AG04449 (cell line): ENCODE data around the gene NEK9.

Experiments
- CTCF ChIA-PET: fragments of 350-600 bp; formaldehyde crosslinking; extraction: SDS; loops from one replicate; lab custom pipeline; 2021; ENCODE audit warnings: antibody characterized with exemption; lab: Yijun Ruan, JAX
- POLR2A ChIA-PET: fragments of 400-600, 350-600 bp; formaldehyde crosslinking; extraction: SDS; loops from one replicate; lab custom pipeline; 2020; ENCODE audit warnings: antibody characterized with exemption, inconsistent platforms; lab: Yijun Ruan, JAX
- DNase-seq: peaks from one replicate; pipeline ENCODE4 v3.0.0-alpha.2; 2010; ENCODE audit warnings: low read depth, low spot score
- H3K4me3 ChIP-seq: 2 replicates; pipeline ENCODE4 v1.5.1; 2011; ENCODE audit warnings: low read depth, mild to moderate bottlenecking, control low read depth, low read length
- CTCF ChIP-seq: IDR thresholded peaks from one replicate; pipeline ENCODE4 v1.5.1; 2011; ENCODE audit warnings: mild to moderate bottlenecking, moderate library complexity, low read length, control low read depth, inconsistent platforms; ENCODE audit not compliant: insufficient read depth; ENCODE audit errors: missing control alignments

The NEK9 gene

DNA sequence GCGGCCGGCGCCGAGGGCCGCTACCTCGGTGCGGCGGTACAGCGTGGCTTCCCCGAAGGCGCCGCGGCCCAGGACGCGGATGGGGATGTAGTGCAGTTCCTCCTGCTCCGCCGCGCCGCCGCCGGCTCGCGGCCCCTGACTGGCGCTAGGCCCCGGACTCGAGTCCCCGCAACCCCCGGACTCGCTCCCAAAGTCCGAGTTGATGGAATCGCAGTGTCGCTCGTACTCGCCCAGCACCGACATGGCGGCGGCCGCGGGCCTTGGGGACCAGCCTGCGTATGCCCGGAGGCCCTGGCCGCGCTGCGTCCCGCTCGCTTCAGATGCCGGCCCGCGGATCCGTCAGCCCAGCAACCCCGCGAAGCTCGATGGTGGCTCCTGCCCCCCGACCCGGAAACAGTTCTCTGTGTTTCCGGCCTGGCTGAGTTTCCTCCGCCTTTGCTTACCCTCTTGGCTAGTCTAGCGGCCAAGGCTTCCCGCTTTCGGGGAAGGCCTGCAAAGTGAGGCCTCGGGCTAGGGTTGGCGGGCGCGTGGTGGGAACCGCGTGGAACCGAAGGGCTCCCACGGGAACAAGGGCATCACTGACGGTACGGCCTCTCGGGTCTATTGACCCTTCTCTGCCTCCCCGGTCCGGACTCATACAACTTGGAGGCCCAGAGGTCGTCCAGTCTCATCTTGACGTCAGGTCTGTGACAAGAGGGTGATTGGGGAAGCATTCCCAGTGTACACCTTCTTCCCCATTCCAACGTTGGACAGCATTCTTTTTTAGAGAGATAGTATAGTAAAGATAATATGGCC is at the start of gene NEK9:
TSS of gene NEK9 (minus strand) at position 370 of the 795 bp plus-strand sequence. CDS start at position 243, 127 bp downstream.
- POLR2A ChIA-PET = interaction anchor here (0.5 to 1.4 kb wide), 6 partner anchors 36 to 316 kb away, joined by 4 to 7 read pairs (median 4); no protein-coding TSS in a partner anchor
- H3K4me3 ChIP-seq = peak within 1 kb of the TSS; percentile 75
- CTCF ChIA-PET = interaction anchor here (0.6 to 14.1 kb wide), 6 partner anchors 15 to 221 kb away, joined by 3 to 518 read pairs (median 4); no protein-coding TSS in a partner anchor
- DNase-seq = no peak
- TF ChIP-seq CTCF = no peak

DNA sequence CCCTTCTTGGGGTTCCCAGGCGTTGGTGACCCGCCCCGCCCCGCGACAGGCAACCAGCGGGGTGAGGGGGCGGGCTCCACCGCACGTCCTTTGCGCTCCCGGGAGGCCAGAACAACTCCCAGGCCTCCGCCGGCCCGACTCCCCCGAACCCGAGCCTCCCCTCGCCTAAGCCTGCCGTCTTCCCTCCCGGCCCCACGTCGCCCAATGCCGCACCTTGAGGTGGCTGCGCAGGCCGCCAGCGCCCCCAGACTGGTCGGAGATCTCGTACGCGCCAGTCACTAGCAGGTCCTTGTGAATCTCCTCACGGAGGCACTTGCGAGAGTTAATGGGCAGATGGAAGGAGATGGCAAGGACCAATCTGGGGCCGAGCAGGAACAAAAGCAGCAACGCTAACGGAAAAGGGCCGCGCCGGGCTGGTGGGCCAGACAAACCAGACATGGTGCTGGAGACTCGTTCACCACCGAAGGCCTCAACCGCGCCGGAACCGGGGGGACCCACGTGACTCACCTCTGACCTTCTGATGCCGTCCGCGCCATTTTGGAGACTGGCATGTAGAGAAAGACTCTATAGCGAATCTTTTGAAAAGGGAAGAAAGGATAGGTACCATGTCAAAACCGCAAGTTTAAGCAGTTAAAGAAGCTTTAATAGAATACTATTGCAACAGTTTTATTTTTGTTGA is 49.4 kb upstream of the NEK9 start, which contains the start of gene TMED10:
TSS of gene TMED10 (minus strand) at position 471 of the 679 bp plus-strand sequence. CDS start at position 438, 33 bp downstream.
- ChIA-PET POLR2A (interaction anchor here (0.9 kb wide), 1 partner anchor 46 kb away, joined by 5 read pairs; no protein-coding TSS in a partner anchor), CTCF (interaction anchor here (0.5 to 1.0 kb wide), 4 partner anchors 87 to 409 kb away, joined by 3 read pairs; no protein-coding TSS in a partner anchor)
- peak within 1 kb of the TSS; percentile 96 for H3K4me3 ChIP-seq
- peak; percentile 3 for TF ChIP-seq CTCF
- no peak for DNase-seq

DNA sequence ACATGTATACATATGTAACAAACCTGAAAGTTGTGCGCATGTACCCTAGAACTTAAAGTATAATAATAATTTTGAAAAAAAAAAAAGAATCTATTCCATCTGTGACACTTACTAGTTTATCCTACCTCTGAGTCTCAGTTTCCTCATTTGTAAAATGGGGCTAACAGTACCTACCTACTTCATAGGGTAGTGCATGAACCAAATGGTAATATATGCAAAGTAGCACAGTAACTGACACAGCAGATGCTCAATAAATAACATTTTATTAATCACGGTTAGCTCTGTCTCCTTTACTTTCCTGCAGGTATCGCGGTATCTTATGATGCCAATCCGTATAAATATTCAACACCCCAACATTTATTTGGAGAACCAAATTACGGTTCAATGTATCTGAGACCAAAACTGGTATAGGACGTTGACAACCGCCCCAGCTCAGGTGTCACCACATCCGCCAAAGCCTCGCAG is 48.9 kb upstream of the NEK9 start:
- peak overlapping the region; percentile 96 for H3K4me3 ChIP-seq
- no peak for DNase-seq
- CTCF ChIA-PET = interaction anchor here (0.9 to 1.0 kb wide), 2 partner anchors 114 to 120 kb away, joined by 3 read pairs; no protein-coding TSS in a partner anchor
- TF ChIP-seq CTCF = no peak
- POLR2A ChIA-PET = interaction anchor here (0.9 kb wide), 1 partner anchor 47 kb away, joined by 5 read pairs; no protein-coding TSS in a partner anchor

- TF ChIP-seq CTCF = no peak
- ChIA-PET POLR2A (no interaction called here), CTCF (interaction anchor here (1.4 kb wide), 1 partner anchor 122 kb away, joined by 3 read pairs; no protein-coding TSS in a partner anchor)
- H3K4me3 ChIP-seq = no peak overlapping the region
- DNase-seq = no peak
These were observed 47.2 kb upstream of the NEK9 start for GRCh38 chr14:75174066-75174465.

DNA sequence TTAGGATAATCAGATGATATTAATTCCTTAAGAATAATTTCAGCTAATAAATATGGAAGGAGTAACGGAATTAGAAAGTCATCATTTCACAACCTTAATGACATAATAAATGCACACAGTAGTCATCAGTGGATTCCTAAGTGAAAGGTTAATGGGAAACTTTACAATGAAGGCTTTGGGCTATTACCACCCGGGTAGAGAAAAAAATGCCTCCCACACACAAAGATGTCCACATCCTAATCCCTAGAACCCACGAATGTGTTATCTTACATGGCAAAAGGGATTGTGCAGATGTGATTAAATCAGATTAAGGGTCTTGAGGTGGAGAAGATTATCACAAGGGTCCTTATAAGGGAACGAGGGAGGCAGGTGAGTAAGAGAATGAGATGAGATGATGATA is 43.9 kb upstream of the NEK9 start:
- ChIA-PET POLR2A (no interaction called here), CTCF (interaction anchor here (1.2 kb wide), 2 partner anchors 28 to 138 kb away, joined by 3 to 4 read pairs; no protein-coding TSS in a partner anchor)
- no peak for DNase-seq
- no peak for TF ChIP-seq CTCF
- H3K4me3 ChIP-seq = no peak overlapping the region
